Sigmoid colon (tissue), 7 donors: ENCODE results near the gene FHOD3. TPM values are rescaled to one million over a fixed set of nuclear protein-coding genes. Genes with fewer than 3 reads are reported as not detected.

Experiments
- DNase-seq: peaks from one replicate; pipeline ENCODE4 v3.0.0-alpha.2; 2019
- H3K27ac ChIP-seq, 4 donors: fragments of 200-600 bp; sonication (generic); one replicate each; pipeline ENCODE4 v1.5.1; 2016 to 2019; ENCODE audit warnings: mild to moderate bottlenecking in 1 of 4
- H3K27me3 ChIP-seq, 3 donors: fragments of 200-600 bp; sonication (generic); one replicate each; pipeline ENCODE4 v1.5.1; 2019; ENCODE audit warnings: mild to moderate bottlenecking in 1 of 3
- H3K36me3 ChIP-seq, 4 donors: fragments of 200-600 bp; sonication (generic); one replicate each; pipeline ENCODE4 v1.5.1; 2016 to 2019
- H3K4me1 ChIP-seq, 4 donors: fragments of 200-600 bp; sonication (generic); one replicate each; pipeline ENCODE4 v1.5.1; 2017 to 2019
- H3K4me3 ChIP-seq, 4 donors: fragments of 200-600 bp; sonication (generic); one replicate each; pipeline ENCODE4 v1.5.1; 2017 to 2019; ENCODE audit warnings: mild to moderate bottlenecking in 2 of 4, moderate library complexity in 1 of 4
- H3K9me3 ChIP-seq, 4 donors: fragments of 200-600 bp in 3 of 4; sonication (generic) in 3 of 4; one replicate each; pipeline versions ENCODE4 v1.5.1 to v1.6.1; 2013 to 2019
- EP300 ChIP-seq, 4 donors: sonication (generic); formaldehyde crosslinking; IDR thresholded peaks; one replicate each; pipeline ENCODE4 v1.6.1; 2017; ENCODE audit warnings: antibody characterized with exemption in 4 of 4
- POLR2A ChIP-seq, 2 donors: fragments of 450-650 bp; IDR thresholded peaks; one replicate each; pipeline ENCODE4 v1.6.1; 2016; ENCODE audit warnings: antibody characterized with exemption in 2 of 2, mild to moderate bottlenecking in 2 of 2, moderate library complexity in 2 of 2
- POLR2AphosphoS5 ChIP-seq, 4 donors: sonication (generic); formaldehyde crosslinking; IDR thresholded peaks; one replicate each; pipeline ENCODE4 v1.6.1; 2017; ENCODE audit warnings: antibody characterized with exemption in 4 of 4
- WGBS, 2 donors: extraction: QIAGEN DNeasy Blood & Tissue Kit; methylation state at CpG; one replicate each; pipeline ENCODE4 v1.1.7; 2013; 5-methylcytosine and 5-hydroxymethylcytosine counted together
- intact Hi-C: fragments of 100-400 bp; cut with DNase I; formaldehyde crosslinking; loops from one replicate; pipeline ENCODE4 v1.15.1; 2023
- polyA plus RNA-seq, 3 donors: library from polyadenylated mRNA; stranded (reverse); fragments of 200-250 nt; gene quantifications; one replicate each; pipeline ENCODE4 v1.2.3, GENCODE V29; 2013
- total RNA-seq, 4 donors: library from RNA; depleted of rRNA; stranded (reverse); fragments of >200 nt; gene quantifications; one replicate each; pipeline ENCODE4 v1.1.0, GENCODE V29; 2016
- TF ChIP-seq, protein P1 (sequence below), 4 experiments: fragments of 450-650 bp in 3 of 4; fragments of 200-600 bp in 1 of 4; IDR thresholded peaks; one replicate each; pipeline ENCODE4 v1.5.1; 2016 to 2019; ENCODE audit warnings: antibody characterized with exemption in 4 of 4, mild to moderate bottlenecking in 3 of 4, moderate library complexity in 2 of 4
- donor health status: healthy with polysubstance abuse.
- donor health status: Bipolar disorder and iron deficiency.
- donor health status: healthy.

The FHOD3 gene
- total and polyA plus RNA-seq, 7 donors: 1.2 to 24.9 (median 9.5) TPM

GRCh38 chr18:36308711-36309435 is 11.4 kb downstream of the FHOD3 start:
- H3K27ac ChIP-seq: no peak overlapping the region
- H3K9me3 ChIP-seq: no peaks in the 10 kb centered on the region
- no peak for DNase-seq
- TF ChIP-seq POLR2A (IDR thresholded peaks at IDR 0.05): no peak
- TF ChIP-seq EP300 (IDR thresholded peaks at IDR 0.05): no peak
- TF ChIP-seq, protein P1, sequence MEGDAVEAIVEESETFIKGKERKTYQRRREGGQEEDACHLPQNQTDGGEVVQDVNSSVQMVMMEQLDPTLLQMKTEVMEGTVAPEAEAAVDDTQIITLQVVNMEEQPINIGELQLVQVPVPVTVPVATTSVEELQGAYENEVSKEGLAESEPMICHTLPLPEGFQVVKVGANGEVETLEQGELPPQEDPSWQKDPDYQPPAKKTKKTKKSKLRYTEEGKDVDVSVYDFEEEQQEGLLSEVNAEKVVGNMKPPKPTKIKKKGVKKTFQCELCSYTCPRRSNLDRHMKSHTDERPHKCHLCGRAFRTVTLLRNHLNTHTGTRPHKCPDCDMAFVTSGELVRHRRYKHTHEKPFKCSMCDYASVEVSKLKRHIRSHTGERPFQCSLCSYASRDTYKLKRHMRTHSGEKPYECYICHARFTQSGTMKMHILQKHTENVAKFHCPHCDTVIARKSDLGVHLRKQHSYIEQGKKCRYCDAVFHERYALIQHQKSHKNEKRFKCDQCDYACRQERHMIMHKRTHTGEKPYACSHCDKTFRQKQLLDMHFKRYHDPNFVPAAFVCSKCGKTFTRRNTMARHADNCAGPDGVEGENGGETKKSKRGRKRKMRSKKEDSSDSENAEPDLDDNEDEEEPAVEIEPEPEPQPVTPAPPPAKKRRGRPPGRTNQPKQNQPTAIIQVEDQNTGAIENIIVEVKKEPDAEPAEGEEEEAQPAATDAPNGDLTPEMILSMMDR (IDR thresholded peaks at IDR 0.05): no peak
- no peak for TF ChIP-seq POLR2AphosphoS5 (IDR thresholded peaks at IDR 0.05)
- H3K36me3 ChIP-seq: no peaks in the 10 kb centered on the region
- 73 to 88% methylated on average over 7 of the region's 7 CpGs for WGBS, 2 donors
- intact Hi-C loops: no loop called here
- no peaks in the 10 kb centered on the region for H3K4me1 ChIP-seq
- H3K27me3 ChIP-seq: no peaks in the 10 kb centered on the region
- no peak overlapping the region for H3K4me3 ChIP-seq

DNA sequence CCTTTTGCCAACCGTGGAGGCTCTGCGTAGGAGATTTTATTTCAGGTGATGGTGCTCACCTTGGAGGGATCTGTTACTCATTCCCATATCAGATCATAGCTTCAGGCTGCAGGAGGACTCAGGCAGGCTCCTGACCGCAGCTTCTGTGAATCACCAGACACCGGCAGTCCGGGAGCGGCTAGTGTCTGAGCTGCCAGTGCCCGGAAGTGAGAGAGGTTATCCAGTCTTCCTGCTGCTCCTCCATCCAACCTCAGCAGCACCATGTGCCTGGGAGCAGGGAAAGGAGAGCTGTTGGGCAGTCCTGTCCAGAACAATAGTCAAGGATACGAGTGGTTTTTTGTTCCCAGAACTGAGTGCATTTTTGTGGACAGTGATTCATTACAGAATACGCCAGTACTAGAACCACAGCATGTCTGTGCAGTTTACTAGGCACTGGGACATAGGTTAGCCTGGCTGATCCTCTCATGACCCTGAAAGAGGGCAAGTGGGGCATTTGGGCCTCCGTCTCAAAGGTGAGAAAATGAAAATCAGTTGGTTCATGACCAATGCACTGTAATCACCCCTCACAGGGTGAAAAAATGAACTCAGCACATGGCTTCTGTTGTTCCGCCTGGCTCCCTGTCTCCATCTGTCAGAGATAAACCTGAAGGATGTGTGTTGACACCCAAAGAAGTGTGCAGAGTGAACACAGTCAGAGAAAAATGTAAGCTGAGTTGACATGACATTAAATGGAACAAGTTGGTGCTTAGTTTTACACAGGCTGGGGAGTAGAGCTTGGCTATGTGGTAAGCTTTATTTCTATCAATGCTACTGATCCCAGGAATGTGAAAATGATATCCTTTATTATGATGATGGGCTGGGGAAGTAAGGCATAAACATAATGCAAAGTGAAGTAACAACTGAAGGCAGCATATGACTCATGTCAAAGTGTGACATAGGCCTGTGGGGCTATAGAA is 12.2 kb downstream of the FHOD3 start:
- no peak for TF ChIP-seq POLR2A (IDR thresholded peaks at IDR 0.05)
- TF ChIP-seq, protein P1 (IDR thresholded peaks at IDR 0.05): no peak
- intact Hi-C loops: no loop called here
- Histone ChIP-seq H3K4me3 (no peak overlapping the region), H3K4me1 (no peaks in the 10 kb centered on the region), H3K9me3 (no peaks in the 10 kb centered on the region), H3K27ac (no peak overlapping the region), H3K36me3 (no peaks in the 10 kb centered on the region), H3K27me3 (no peaks in the 10 kb centered on the region)
- no peak for DNase-seq
- WGBS, 2 donors: 74 to 83% methylated on average over 11 of the region's 11 CpGs

DNA sequence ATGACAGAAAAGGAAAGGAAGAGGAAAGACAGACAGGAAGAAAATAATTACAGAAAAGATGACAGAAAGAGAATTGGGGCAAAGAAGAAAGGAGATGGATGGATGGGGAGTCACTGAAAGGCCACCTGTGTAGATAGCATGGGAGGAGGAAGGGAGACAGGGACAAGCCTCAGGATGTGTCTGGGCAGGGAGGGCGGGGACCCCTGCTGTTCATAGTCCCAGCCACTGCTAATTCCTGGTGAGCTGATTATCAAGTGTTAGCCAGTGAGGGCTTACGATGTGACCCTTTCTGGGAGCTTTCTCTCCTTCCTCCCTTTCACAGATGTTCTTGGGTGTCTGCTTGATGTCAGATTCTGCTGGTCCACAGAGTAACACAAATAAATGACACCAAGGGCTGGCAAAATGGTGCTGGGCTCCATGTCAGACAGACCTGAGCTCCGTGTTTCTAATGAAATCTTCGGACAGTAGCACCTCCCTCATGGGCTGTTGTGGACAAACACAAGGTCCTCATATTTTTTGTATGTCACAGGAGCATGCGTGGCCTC is 13.6 kb downstream of the FHOD3 start:
- intact Hi-C loops: no loop called here

DNA sequence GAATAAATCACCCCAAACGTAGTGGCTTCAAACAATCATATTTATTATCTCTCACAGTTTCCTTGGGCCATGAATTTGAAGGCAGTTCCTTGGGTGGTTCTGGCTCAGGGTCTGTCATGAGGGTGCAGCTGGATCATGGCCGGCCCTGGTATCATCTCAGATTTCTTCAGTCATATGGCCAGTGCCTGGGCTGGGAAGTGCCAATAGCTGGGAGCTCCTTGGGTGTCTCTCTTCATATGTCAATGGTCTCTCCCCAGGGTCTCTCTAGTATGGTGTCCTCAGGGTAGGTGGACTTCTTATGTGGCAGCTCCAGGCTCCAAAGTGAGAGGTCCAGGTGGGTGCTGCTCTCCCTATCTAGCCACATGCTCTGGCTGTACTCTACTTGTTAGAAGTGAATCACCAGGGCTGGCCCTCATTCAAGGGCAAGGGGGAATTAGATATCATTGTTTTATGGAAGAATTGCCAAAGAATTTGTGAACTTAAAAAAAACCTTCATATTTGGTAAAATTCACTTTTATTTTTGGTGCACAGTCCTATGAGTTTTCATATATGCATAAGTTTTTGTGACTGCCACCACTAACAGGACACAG is 15.4 kb downstream of the FHOD3 start:
- H3K27ac ChIP-seq: no peak overlapping the region
- H3K4me3 ChIP-seq: no peak overlapping the region
- DNase-seq: no peak
- no peaks in the 10 kb centered on the region for H3K9me3 ChIP-seq
- no peaks in the 10 kb centered on the region for H3K36me3 ChIP-seq
- TF ChIP-seq POLR2A (IDR thresholded peaks at IDR 0.05) (no peak), EP300 (IDR thresholded peaks at IDR 0.05) (no peak), POLR2AphosphoS5 (IDR thresholded peaks at IDR 0.05) (no peak)
- TF ChIP-seq, protein P1 (IDR thresholded peaks at IDR 0.05): no peak
- intact Hi-C loops: no loop called here
- WGBS, 2 donors: 86 to 94% methylated on average over 2 of the region's 2 CpGs
- no peaks in the 10 kb centered on the region for H3K4me1 ChIP-seq
- no peaks in the 10 kb centered on the region for H3K27me3 ChIP-seq

More for the DNA sequence above, 13.6 kb downstream of the FHOD3 start:
- 82 to 94% methylated on average over 5 of the region's 5 CpGs for WGBS, 2 donors
- Histone ChIP-seq H3K27me3 (no peaks in the 10 kb centered on the region), H3K4me1 (no peaks in the 10 kb centered on the region), H3K36me3 (no peaks in the 10 kb centered on the region), H3K4me3 (no peak overlapping the region), H3K27ac (no peak overlapping the region), H3K9me3 (no peaks in the 10 kb centered on the region)
- no peak for DNase-seq
- TF ChIP-seq EP300 (IDR thresholded peaks at IDR 0.05): no peak
- TF ChIP-seq, protein P1 (IDR thresholded peaks at IDR 0.05): no peak
- TF ChIP-seq POLR2A (IDR thresholded peaks at IDR 0.05): no peak
- TF ChIP-seq POLR2AphosphoS5 (IDR thresholded peaks at IDR 0.05): no peak
